ENCODE results near the gene SRPK1.

SRPK1 gene

GRCh38 chr6:35924146-35924545 lies 3.2 kb upstream of the SRPK1 start:
- no peak overlapping the region for H3K4me2 ChIP-seq (ENCODE audit: low read length)
- H3K9me2 ChIP-seq (replicated peaks; ENCODE audit: control insufficient read depth, low read length): no peaks in the 10 kb centered on the region
- TF ChIP-seq EZH2phosphoT487 (IDR thresholded peaks at IDR 0.05; ENCODE audit: borderline replicate concordance, low read length) (no peak), CTCF (IDR thresholded peaks at IDR 0.05; ENCODE audit: low read depth, low read length, poor library complexity, severe bottlenecking) (no peak)
- H3K27ac ChIP-seq (ENCODE audit: low read depth, low read length): no peak overlapping the region
- no peaks in the 10 kb centered on the region for H4K20me1 ChIP-seq (ENCODE audit: control insufficient read depth, insufficient read depth, low read depth, low read length)
- no peaks in the 10 kb centered on the region for H3F3A ChIP-seq (ENCODE audit: control insufficient read depth, insufficient read depth)
- peaks cover 20% of the 10 kb centered on the region for H3K79me2 ChIP-seq (ENCODE audit: control insufficient read depth, low read length)
- H3K36me3 ChIP-seq (ENCODE audit: control insufficient read depth, low read length): peaks cover 12% of the 10 kb centered on the region
- H3K27me3 ChIP-seq (ENCODE audit: control insufficient read depth, low read length): 0 out of 2 replicates have a peak, but pooled peaks cover 3% of the 10 kb centered on the region
- H3K4me3 ChIP-seq (ENCODE audit: low read length): no peak overlapping the region
- peaks cover 13% of the 10 kb centered on the region for H3K4me1 ChIP-seq (ENCODE audit: control insufficient read depth, low read length)
- no peaks in the 10 kb centered on the region for H3K9me3 ChIP-seq (ENCODE audit: control insufficient read depth, insufficient read depth, low read length)

- no peak overlapping the region for H3K4me3 ChIP-seq (ENCODE audit: low read length)
- H3K36me3 ChIP-seq (ENCODE audit: control insufficient read depth, low read length): peaks cover 32% of the 10 kb centered on the region
- no peak for TF ChIP-seq EZH2phosphoT487 (IDR thresholded peaks at IDR 0.05; ENCODE audit: borderline replicate concordance, low read length)
- no peak for TF ChIP-seq CTCF (IDR thresholded peaks at IDR 0.05; ENCODE audit: low read depth, low read length, poor library complexity, severe bottlenecking)
- H4K20me1 ChIP-seq (ENCODE audit: control insufficient read depth, insufficient read depth, low read depth, low read length): peaks cover 9% of the 10 kb centered on the region
- no peaks in the 10 kb centered on the region for H3K9me3 ChIP-seq (ENCODE audit: control insufficient read depth, insufficient read depth, low read length)
- H3F3A ChIP-seq (ENCODE audit: control insufficient read depth, insufficient read depth): no peaks in the 10 kb centered on the region
- no peaks in the 10 kb centered on the region for H3K27me3 ChIP-seq (ENCODE audit: control insufficient read depth, low read length)
- no peaks in the 10 kb centered on the region for H3K9me2 ChIP-seq (replicated peaks; ENCODE audit: control insufficient read depth, low read length)
- H3K27ac ChIP-seq (ENCODE audit: low read depth, low read length): no peak overlapping the region
- peak overlapping the region; percentile 78; the same call in 1 of the 2 replicates for H3K4me2 ChIP-seq (ENCODE audit: low read length)
- peaks cover 33% of the 10 kb centered on the region for H3K4me1 ChIP-seq (ENCODE audit: control insufficient read depth, low read length)
- peaks cover 40% of the 10 kb centered on the region for H3K79me2 ChIP-seq (ENCODE audit: control insufficient read depth, low read length)
Measured at GRCh38 chr6:35922139-35922554, 1.2 kb upstream of the SRPK1 start.

- H3K79me2 ChIP-seq (ENCODE audit: control insufficient read depth, low read length): peaks cover 60% of the 10 kb centered on the region
- no peaks in the 10 kb centered on the region for H3K9me3 ChIP-seq (ENCODE audit: control insufficient read depth, insufficient read depth, low read length)
- H3K9me2 ChIP-seq (replicated peaks; ENCODE audit: control insufficient read depth, low read length): no peaks in the 10 kb centered on the region
Measured at GRCh38 chr6:35919827-35920751, 809 bp downstream of the SRPK1 start.

More at GRCh38 chr6:35919827-35920751, 809 bp downstream of the SRPK1 start:
- TF ChIP-seq CTCF (IDR thresholded peaks at IDR 0.05; ENCODE audit: low read depth, low read length, poor library complexity, severe bottlenecking): no peak
- no peak for TF ChIP-seq EZH2phosphoT487 (IDR thresholded peaks at IDR 0.05; ENCODE audit: borderline replicate concordance, low read length)
- Histone ChIP-seq H3K27ac (ENCODE audit: low read depth, low read length) (peak overlapping the region; percentile 34), H3K27me3 (ENCODE audit: control insufficient read depth, low read length) (no peaks in the 10 kb centered on the region), H3K4me3 (ENCODE audit: low read length) (peak overlapping the region; percentile 100), H3K4me1 (ENCODE audit: control insufficient read depth, low read length) (peaks cover 34% of the 10 kb centered on the region), H3F3A (ENCODE audit: control insufficient read depth, insufficient read depth) (no peaks in the 10 kb centered on the region), H3K36me3 (ENCODE audit: control insufficient read depth, low read length) (peaks cover 48% of the 10 kb centered on the region), H3K4me2 (ENCODE audit: low read length) (peak overlapping the region; percentile 92), H4K20me1 (ENCODE audit: control insufficient read depth, insufficient read depth, low read depth, low read length) (peaks cover 10% of the 10 kb centered on the region)

All from DOHH2 (cell line).